MM.1S (cell line): ENCODE results near the gene MBD4.
A peak's percentile ranks its signal among the peaks of the same experiment; 100 is the strongest.
"Not testable (repeated sequence)": the region's sequence is repeated elsewhere in the genome, so short reads cannot be mapped to it uniquely, and the experiment has no call there.

ENCODE experiments used
- DNase-seq: peaks from one replicate; pipeline ENCODE4 v3.0.0-alpha.2; 2015
- H2AFZ ChIP-seq: fragments of 300-600 bp; sonication (generic); 2 replicates; pipeline ENCODE4 v1.6.0; 2016; ENCODE audit warnings: antibody characterized with exemption, low read length
- H3F3A ChIP-seq: fragments of 300-600 bp; sonication (generic); 2 replicates; pipeline ENCODE4 v1.6.1; 2016; ENCODE audit warnings: mild to moderate bottlenecking, antibody characterized with exemption, low read length, moderate library complexity, mixed read lengths; ENCODE audit not compliant: insufficient read depth
- H3K27ac ChIP-seq: fragments of 300-600 bp; sonication (generic); 2 replicates; pipeline ENCODE4 v1.5.1; 2016; ENCODE audit warnings: mild to moderate bottlenecking, low read length
- H3K27me3 ChIP-seq: fragments of 300-600 bp; sonication (generic); replicated peaks from 2 replicates; pipeline ENCODE4 v1.6.0; 2016; ENCODE audit warnings: low read length; ENCODE audit not compliant: insufficient read depth
- H3K36me3 ChIP-seq: fragments of 300-600 bp; sonication (generic); replicated peaks from 2 replicates; pipeline ENCODE4 v1.6.1; 2016; ENCODE audit warnings: mild to moderate bottlenecking, low read length, mixed read lengths; ENCODE audit not compliant: insufficient read depth
- H3K4me1 ChIP-seq: fragments of 300-600 bp; sonication (generic); 2 replicates; pipeline ENCODE4 v1.6.1; 2016; ENCODE audit warnings: low read length, mixed read lengths
- H3K4me2 ChIP-seq: fragments of 300-600 bp; sonication (generic); 2 replicates; pipeline ENCODE4 v1.6.0; 2016; ENCODE audit warnings: low read depth, low read length
- H3K4me3 ChIP-seq: fragments of 300-600 bp; sonication (generic); 2 replicates; pipeline ENCODE4 v1.5.1; 2016; ENCODE audit warnings: low read length, mixed read lengths
- H3K79me2 ChIP-seq: fragments of 300-600 bp; sonication (generic); 2 replicates; pipeline ENCODE4 v1.6.1; 2016; ENCODE audit warnings: mixed run types, low read length, mixed read lengths
- H3K9ac ChIP-seq: fragments of 300-600 bp; sonication (generic); 2 replicates; pipeline ENCODE4 v1.6.1; 2016; ENCODE audit warnings: low read length, mixed read lengths
- H3K9me2 ChIP-seq: fragments of 300-600 bp; sonication (generic); replicated peaks from 2 replicates; pipeline ENCODE4 v1.6.1; 2016; ENCODE audit warnings: mild to moderate bottlenecking, low read length, mixed read lengths; ENCODE audit not compliant: insufficient read depth
- H3K9me3 ChIP-seq: fragments of 300-600 bp; sonication (generic); replicated peaks from 2 replicates; pipeline ENCODE4 v1.6.1; 2016; ENCODE audit warnings: mild to moderate bottlenecking, low read length, mixed read lengths; ENCODE audit not compliant: insufficient read depth
- H4K20me1 ChIP-seq: fragments of 300-600 bp; sonication (generic); 2 replicates; pipeline ENCODE4 v1.6.1; 2016; ENCODE audit warnings: mild to moderate bottlenecking, low read length, moderate library complexity, mixed read lengths; ENCODE audit not compliant: insufficient read depth
- CTCF ChIP-seq: fragments of 300-600 bp; sonication (generic); IDR thresholded peaks from 2 replicates; pipeline ENCODE4 v1.5.1; 2016; ENCODE audit warnings: antibody characterized with exemption, low read length, mixed read lengths
- EZH2 ChIP-seq: fragments of 300-600 bp; sonication (generic); optimal IDR thresholded peaks from 2 replicates; pipeline ENCODE3; 2017; ENCODE audit warnings: low read depth, mild to moderate bottlenecking, antibody characterized with exemption, low read length, mixed read lengths
- EZH2phosphoT487 ChIP-seq: fragments of 300-600 bp; sonication (generic); IDR thresholded peaks from 2 replicates; pipeline ENCODE4 v1.6.1; 2018; ENCODE audit warnings: antibody characterized with exemption, low read length

The MBD4 gene

GRCh38 chr3:129482721-129483120, 43.0 kb upstream of the MBD4 start:
- no peaks in the 10 kb centered on the region for H3K79me2 ChIP-seq
- no peak for DNase-seq

GRCh38 chr3:129481766-129482332, 42.1 kb upstream of the MBD4 start:
- no peaks in the 10 kb centered on the region for H3K36me3 ChIP-seq
- no peak for DNase-seq
- H3K4me2 ChIP-seq = no peak overlapping the region

More at GRCh38 chr3:129482721-129483120, 43.0 kb upstream of the MBD4 start:
- Histone ChIP-seq H3K9me3 (no peaks in the 10 kb centered on the region), H3K27ac (no peak overlapping the region), H4K20me1 (no peaks in the 10 kb centered on the region), H2AFZ (no peak overlapping the region), H3K4me1 (no peaks in the 10 kb centered on the region), H3K36me3 (no peaks in the 10 kb centered on the region), H3K9me2 (no peaks in the 10 kb centered on the region), H3K27me3 (no peaks in the 10 kb centered on the region), H3F3A (no peaks in the 10 kb centered on the region), H3K9ac (no peak overlapping the region), H3K4me2 (no peak overlapping the region), H3K4me3 (no peak overlapping the region)
- TF ChIP-seq CTCF = peak; percentile 15; the same call in 1 of the 2 replicates
- TF ChIP-seq EZH2phosphoT487 = no peak

DNA sequence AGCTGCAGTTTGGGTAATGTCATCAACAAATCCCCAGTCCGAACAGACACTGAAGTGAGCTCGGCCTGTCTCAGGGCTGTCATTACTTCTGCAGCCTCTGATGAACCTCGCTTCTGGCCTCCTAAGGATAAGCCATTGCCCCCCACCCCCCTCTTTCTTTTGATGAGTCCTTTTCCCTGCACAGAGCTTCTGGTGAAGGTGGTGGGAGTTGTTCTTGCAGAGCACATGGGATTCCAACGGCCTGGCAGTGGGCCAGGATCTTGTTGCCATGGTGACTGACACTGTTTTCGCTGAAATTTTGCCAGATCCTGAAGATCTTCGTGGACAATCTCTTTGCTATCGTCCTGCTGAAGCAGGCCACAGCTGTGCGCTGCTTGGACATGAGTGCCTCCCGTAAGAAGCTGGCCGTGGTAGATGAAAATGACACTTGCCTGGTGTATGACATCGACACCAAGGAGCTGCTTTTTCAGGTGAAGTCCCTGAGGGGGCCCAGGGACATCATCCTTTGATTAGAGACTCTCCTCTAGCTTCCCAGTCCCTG, 41.5 kb upstream of the MBD4 start:
- not testable (repeated sequence) for H3K4me3 ChIP-seq, DNase-seq, H3K9me2 ChIP-seq, H3K4me2 ChIP-seq, H3K9me3 ChIP-seq, H3K27me3 ChIP-seq, H3K9ac ChIP-seq, H3K79me2 ChIP-seq, H3K27ac ChIP-seq, H3K4me1 ChIP-seq, H4K20me1 ChIP-seq, H3F3A ChIP-seq, H2AFZ ChIP-seq, H3K36me3 ChIP-seq

More at GRCh38 chr3:129481766-129482332, 42.1 kb upstream of the MBD4 start:
- Histone ChIP-seq H3K9me2 (no peaks in the 10 kb centered on the region), H3K4me1 (no peaks in the 10 kb centered on the region), H2AFZ (no peak overlapping the region), H3K4me3 (no peak overlapping the region), H3F3A (no peaks in the 10 kb centered on the region), H3K27ac (no peak overlapping the region), H4K20me1 (no peaks in the 10 kb centered on the region), H3K9ac (no peak overlapping the region), H3K27me3 (no peaks in the 10 kb centered on the region), H3K9me3 (no peaks in the 10 kb centered on the region), H3K79me2 (no peaks in the 10 kb centered on the region)
- no peak for TF ChIP-seq CTCF
- TF ChIP-seq EZH2phosphoT487 = no peak
- TF ChIP-seq EZH2 = no peak

DNA sequence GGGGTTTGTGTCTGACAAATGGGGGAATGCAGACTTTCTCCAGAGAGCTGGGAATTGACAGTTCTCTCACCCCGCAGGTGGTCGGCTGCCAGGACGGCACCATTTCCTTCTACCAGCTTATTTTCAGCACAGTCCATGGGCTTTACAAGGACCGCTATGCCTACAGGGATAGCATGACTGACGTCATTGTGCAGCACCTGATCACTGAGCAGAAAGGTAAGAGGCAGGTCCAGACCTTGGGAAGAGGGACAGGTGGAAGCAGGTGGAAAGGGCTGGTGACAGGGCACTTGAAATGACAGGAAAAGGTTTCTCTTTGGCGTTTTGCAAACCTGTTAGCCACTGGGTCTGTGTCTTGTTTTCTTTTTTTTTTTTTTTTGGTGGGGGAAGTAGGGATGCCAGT, 36.8 kb upstream of the MBD4 start:
- Histone ChIP-seq H3K27me3 (no peaks in the 10 kb centered on the region), H3K4me2 (no peak overlapping the region), H3F3A (no peaks in the 10 kb centered on the region), H3K27ac (no peak overlapping the region), H3K9ac (no peak overlapping the region), H3K9me3 (no peaks in the 10 kb centered on the region), H4K20me1 (no peaks in the 10 kb centered on the region), H3K36me3 (no peaks in the 10 kb centered on the region), H3K4me1 (no peaks in the 10 kb centered on the region), H3K79me2 (no peaks in the 10 kb centered on the region), H3K9me2 (no peaks in the 10 kb centered on the region), H3K4me3 (no peak overlapping the region), H2AFZ (no peak overlapping the region)
- DNase-seq = no peak
- no peak for TF ChIP-seq EZH2
- TF ChIP-seq EZH2phosphoT487 = no peak
- no peak for TF ChIP-seq CTCF
